Activated CD4-positive, alpha-beta T cell treated with anti-CD3 and anti-CD28 coated beads for 1 hour (primary cell): ENCODE results near the gene FBXW12.
A peak's percentile ranks its signal among the peaks of the same experiment; 100 is the strongest.
"Not testable (repeated sequence)": the region's sequence is repeated elsewhere in the genome, so short reads cannot be mapped to it uniquely, and the experiment has no call there.

Experiments used
- DNase-seq: peaks from one replicate; pipeline ENCODE4 v3.0.0-alpha.2; 2020

Gene FBXW12

GRCh38 chr3:48372862-48373435 lies 930 bp downstream of the FBXW12 start:
- DNase-seq: no peak

GRCh38 chr3:48387634-48388033 lies 15.6 kb downstream of the FBXW12 start:
- no peak for DNase-seq

GRCh38 chr3:48388966-48389365 lies 16.9 kb downstream of the FBXW12 start:
- DNase-seq: no peak

- no peak for DNase-seq
Measured at GRCh38 chr3:48394391-48394790, 22.4 kb downstream of the FBXW12 start.

- no peak for DNase-seq
Measured at GRCh38 chr3:48395714-48396113, 23.7 kb downstream of the FBXW12 start.

- DNase-seq: no peak
Measured at GRCh38 chr3:48397767-48398681, 26.0 kb downstream of the FBXW12 start.

- no peak for DNase-seq
Measured at GRCh38 chr3:48398701-48399386, 26.8 kb downstream of the FBXW12 start.

GRCh38 chr3:48399387-48400172 lies 27.6 kb downstream of the FBXW12 start:
- DNase-seq: no peak

- peak; percentile 51 for DNase-seq
Measured at GRCh38 chr3:48400824-48401433, 28.9 kb downstream of the FBXW12 start.

GRCh38 chr3:48401434-48401901 lies 29.4 kb downstream of the FBXW12 start:
- not testable (repeated sequence) for DNase-seq

- DNase-seq: peak; percentile 4
Measured at GRCh38 chr3:48402281-48402732, 30.3 kb downstream of the FBXW12 start.

GRCh38 chr3:48402907-48403306 lies 30.9 kb downstream of the FBXW12 start:
- DNase-seq: peak; percentile 2

- peak; percentile 2 for DNase-seq
Measured at GRCh38 chr3:48403533-48404439, 31.8 kb downstream of the FBXW12 start.

GRCh38 chr3:48404440-48405342 lies 32.7 kb downstream of the FBXW12 start:
- DNase-seq: peak; percentile 3

GRCh38 chr3:48405343-48405881 lies 33.4 kb downstream of the FBXW12 start:
- no peak for DNase-seq

- DNase-seq: peak; percentile 3
Measured at GRCh38 chr3:48405971-48406370, 34.0 kb downstream of the FBXW12 start.

- peak; percentile 2 for DNase-seq
Measured at GRCh38 chr3:48406443-48407431, 34.7 kb downstream of the FBXW12 start.

GRCh38 chr3:48407542-48408099 lies 35.6 kb downstream of the FBXW12 start:
- peak; percentile 1 for DNase-seq
